Measurements from ENCODE around the gene STXBP5. TPM values are rescaled to one million over a fixed set of nuclear protein-coding genes. Genes with fewer than 3 reads are reported as not detected.

Gene STXBP5
- total RNA-seq, 2 experiments from 2014 or later, result 21.0 to 22.5 TPM

DNA sequence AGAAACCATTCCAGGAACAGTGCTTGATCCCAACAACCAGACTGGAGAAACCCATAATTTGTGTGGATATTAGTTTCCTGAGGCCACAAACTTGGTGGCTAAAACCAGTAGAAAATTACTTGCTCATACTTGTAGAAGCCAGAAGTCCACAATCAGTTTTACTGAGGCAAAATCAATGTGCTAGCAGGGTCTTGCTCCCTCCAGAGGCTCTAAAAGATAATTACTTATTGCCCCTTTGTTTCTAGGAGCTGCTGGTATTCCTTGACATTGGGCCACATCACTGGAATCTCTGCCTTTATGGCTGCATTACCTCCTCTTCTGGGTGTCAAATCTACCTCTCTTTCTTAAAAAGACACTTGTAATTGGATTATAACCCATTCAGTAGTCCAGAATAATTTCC, 162.1 kb downstream of the STXBP5 start:
- Mint-ChIP-seq H3K4me1 (ENCODE audit: low read depth) (no peaks in the 10 kb centered on the region), H3K36me3 (ENCODE audit: low read depth) (peaks cover 64% of the 10 kb centered on the region), H3K27ac (no peak overlapping the region), H3K9me3 (no peaks in the 10 kb centered on the region), H3K4me3 (no peak overlapping the region), H3K27me3 (no peaks in the 10 kb centered on the region)
- H3K4me3 ChIP-seq (ENCODE audit: low read length), result no peak overlapping the region
- no peaks in the 10 kb centered on the region for H3K4me1 ChIP-seq (ENCODE audit: insufficient read depth, low read length)
- DNase-seq (no peak), ATAC-seq (ENCODE audit: poor library complexity) (no peak)
- no peaks in the 10 kb centered on the region for H3K27me3 ChIP-seq (ENCODE audit: control insufficient read depth in 1 of 2, insufficient read depth in 2 of 2, low read length in 2 of 2)
- H3K9me3 ChIP-seq (ENCODE audit: control insufficient read depth in 1 of 2, insufficient read depth in 1 of 2, low read length in 2 of 2), result no peaks in the 10 kb centered on the region
- POLR2A ChIA-PET, result no interaction called here
- intact Hi-C loops (cut with DNase I, micrococcal nuclease), result no loop called here
- CTCF ChIA-PET, result no interaction called here
- H3K36me3 ChIP-seq (ENCODE audit: insufficient read depth, low read length), result peaks cover 35% of the 10 kb centered on the region
- TF ChIP-seq, protein P1, sequence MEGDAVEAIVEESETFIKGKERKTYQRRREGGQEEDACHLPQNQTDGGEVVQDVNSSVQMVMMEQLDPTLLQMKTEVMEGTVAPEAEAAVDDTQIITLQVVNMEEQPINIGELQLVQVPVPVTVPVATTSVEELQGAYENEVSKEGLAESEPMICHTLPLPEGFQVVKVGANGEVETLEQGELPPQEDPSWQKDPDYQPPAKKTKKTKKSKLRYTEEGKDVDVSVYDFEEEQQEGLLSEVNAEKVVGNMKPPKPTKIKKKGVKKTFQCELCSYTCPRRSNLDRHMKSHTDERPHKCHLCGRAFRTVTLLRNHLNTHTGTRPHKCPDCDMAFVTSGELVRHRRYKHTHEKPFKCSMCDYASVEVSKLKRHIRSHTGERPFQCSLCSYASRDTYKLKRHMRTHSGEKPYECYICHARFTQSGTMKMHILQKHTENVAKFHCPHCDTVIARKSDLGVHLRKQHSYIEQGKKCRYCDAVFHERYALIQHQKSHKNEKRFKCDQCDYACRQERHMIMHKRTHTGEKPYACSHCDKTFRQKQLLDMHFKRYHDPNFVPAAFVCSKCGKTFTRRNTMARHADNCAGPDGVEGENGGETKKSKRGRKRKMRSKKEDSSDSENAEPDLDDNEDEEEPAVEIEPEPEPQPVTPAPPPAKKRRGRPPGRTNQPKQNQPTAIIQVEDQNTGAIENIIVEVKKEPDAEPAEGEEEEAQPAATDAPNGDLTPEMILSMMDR (IDR thresholded peaks at IDR 0.05), result no peak
- H3K27ac ChIP-seq (ENCODE audit: low read depth in 1 of 2, low read length in 2 of 2), result no peak overlapping the region

DNA sequence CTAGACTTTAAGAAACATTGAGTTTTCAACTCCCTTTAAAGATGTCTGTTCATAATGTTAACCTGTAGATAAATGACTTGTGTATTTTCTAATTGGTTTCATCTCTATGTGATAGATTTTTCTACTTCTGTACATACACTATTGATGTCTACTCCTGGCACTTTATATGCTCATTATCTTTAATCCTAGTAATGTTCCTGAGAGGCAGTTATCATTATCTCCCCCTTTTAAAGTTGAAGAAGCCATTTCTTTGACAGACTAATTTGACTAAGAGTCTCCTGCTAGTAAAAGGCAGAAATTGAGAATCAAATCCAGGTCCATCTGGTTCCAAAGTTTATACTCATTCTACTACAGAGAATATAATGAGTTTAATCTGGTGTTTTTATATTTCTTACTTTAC, 167.1 kb downstream of the STXBP5 start:
- Histone ChIP-seq H3K27ac (ENCODE audit: low read depth in 1 of 2, low read length in 2 of 2) (no peak overlapping the region), H3K36me3 (ENCODE audit: insufficient read depth, low read length) (peaks cover 9% of the 10 kb centered on the region), H3K9me3 (ENCODE audit: control insufficient read depth in 1 of 2, insufficient read depth in 1 of 2, low read length in 2 of 2) (no peaks in the 10 kb centered on the region), H3K27me3 (ENCODE audit: control insufficient read depth in 1 of 2, insufficient read depth in 2 of 2, low read length in 2 of 2) (no peaks in the 10 kb centered on the region), H3K4me1 (ENCODE audit: insufficient read depth, low read length) (no peaks in the 10 kb centered on the region), H3K4me3 (ENCODE audit: low read length) (no peak overlapping the region)
- no peaks in the 10 kb centered on the region for H3K9me3 Mint-ChIP-seq
- TF ChIP-seq, protein P1 (IDR thresholded peaks at IDR 0.05), result no peak
- no peaks in the 10 kb centered on the region for H3K4me1 Mint-ChIP-seq (ENCODE audit: low read depth)
- H3K36me3 Mint-ChIP-seq (ENCODE audit: low read depth), result peaks cover 42% of the 10 kb centered on the region
- ATAC-seq (ENCODE audit: poor library complexity) (no peak), DNase-seq (no peak)
- CTCF ChIA-PET, result no interaction called here
- no peak overlapping the region for H3K4me3 Mint-ChIP-seq
- POLR2A ChIA-PET, result no interaction called here
- intact Hi-C loops (cut with DNase I, micrococcal nuclease), result no loop called here
- H3K27me3 Mint-ChIP-seq, result no peaks in the 10 kb centered on the region
- H3K27ac Mint-ChIP-seq, result no peak overlapping the region

DNA sequence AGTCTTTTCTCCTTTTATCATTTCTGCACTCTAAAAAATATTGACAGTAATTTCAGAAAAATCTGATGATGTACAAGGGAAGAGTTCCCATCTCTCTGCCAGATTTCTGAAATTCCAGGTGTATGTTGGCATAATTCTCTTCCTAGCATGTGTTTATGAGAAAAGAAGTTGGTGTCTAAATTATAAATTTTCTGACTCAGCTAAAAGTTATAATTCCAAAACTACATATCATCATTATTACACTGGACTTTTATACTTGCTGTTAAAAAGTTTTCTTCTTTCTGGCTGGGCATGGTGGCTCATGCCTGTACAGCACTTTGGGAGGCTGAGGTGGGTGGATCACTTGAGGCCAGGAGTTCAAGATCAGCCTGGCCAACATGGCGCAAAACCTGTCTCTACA, 168.6 kb downstream of the STXBP5 start:
- no peaks in the 10 kb centered on the region for H3K9me3 Mint-ChIP-seq
- Histone ChIP-seq H3K9me3 (ENCODE audit: control insufficient read depth in 1 of 2, insufficient read depth in 1 of 2, low read length in 2 of 2) (no peaks in the 10 kb centered on the region), H3K36me3 (ENCODE audit: insufficient read depth, low read length) (peaks cover 6% of the 10 kb centered on the region), H3K4me3 (ENCODE audit: low read length) (no peak overlapping the region), H3K27me3 (ENCODE audit: control insufficient read depth in 1 of 2, insufficient read depth in 2 of 2, low read length in 2 of 2) (no peaks in the 10 kb centered on the region), H3K27ac (ENCODE audit: low read depth in 1 of 2, low read length in 2 of 2) (no peak overlapping the region), H3K4me1 (ENCODE audit: insufficient read depth, low read length) (no peaks in the 10 kb centered on the region)
- ChIA-PET POLR2A (no interaction called here), CTCF (no interaction called here)
- H3K4me1 Mint-ChIP-seq (ENCODE audit: low read depth), result no peaks in the 10 kb centered on the region
- H3K27me3 Mint-ChIP-seq, result no peaks in the 10 kb centered on the region
- no peak for DNase-seq
- TF ChIP-seq, protein P1 (IDR thresholded peaks at IDR 0.05), result no peak
- no peak overlapping the region for H3K4me3 Mint-ChIP-seq
- peaks cover 41% of the 10 kb centered on the region for H3K36me3 Mint-ChIP-seq (ENCODE audit: low read depth)
- ATAC-seq (ENCODE audit: poor library complexity), result no peak
- intact Hi-C loops (cut with DNase I, micrococcal nuclease), result no loop called here
- H3K27ac Mint-ChIP-seq, result no peak overlapping the region
